ENCODE measurements around the gene RYR1. TPM values are rescaled to one million over a fixed set of nuclear protein-coding genes. Genes with fewer than 3 reads are reported as not detected.

RYR1 gene
- total and polyA plus RNA-seq, 10 of the 15 experiments (the other 5 are each of a cell fraction or from before 2014, with no cell fraction given): under 0.01 to 0.32 (median 0.07) TPM; not detected in 1

DNA sequence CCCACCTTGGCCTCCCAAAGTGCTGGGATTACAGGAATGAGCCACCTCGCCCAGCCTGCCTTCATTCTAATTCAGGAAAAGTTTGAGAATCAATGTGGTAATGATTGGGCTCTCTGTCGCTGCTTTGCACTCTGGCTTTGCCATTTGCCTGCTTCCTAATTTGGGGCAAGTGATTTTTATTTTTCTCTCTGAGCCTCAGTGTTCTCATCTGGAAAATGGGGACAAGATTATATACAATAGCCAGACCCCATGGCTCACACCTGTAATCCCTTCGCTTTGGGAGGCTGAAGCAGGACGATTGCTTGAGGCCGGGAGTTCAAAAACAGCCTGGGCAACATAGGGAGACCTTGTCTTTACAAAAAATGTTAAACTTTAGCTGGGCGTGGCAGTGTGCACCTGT lies 3.8 kb downstream of the RYR1 start:
- Histone ChIP-seq H3K27ac (ENCODE audit: control insufficient read depth, insufficient read depth) (no peak overlapping the region), H3K4me3 (no peak overlapping the region), H3K36me3 (ENCODE audit: control insufficient read depth in 2 of 2, insufficient read depth in 2 of 2, low read length in 1 of 2) (no peaks in the 10 kb centered on the region), H4K20me1 (ENCODE audit: control insufficient read depth, insufficient read depth) (no peaks in the 10 kb centered on the region), H3K4me2 (ENCODE audit: control insufficient read depth, insufficient read depth) (no peak overlapping the region), H3K4me1 (ENCODE audit: control insufficient read depth, insufficient read depth, low read length) (no peaks in the 10 kb centered on the region), H3K27me3 (replicated peaks in 1 of 2; ENCODE audit: control insufficient read depth in 2 of 2, insufficient read depth in 2 of 2, low read length in 1 of 2) (no peaks in the 10 kb centered on the region), H3K9ac (ENCODE audit: control insufficient read depth, insufficient read depth, low read length) (no peak overlapping the region), H2AFZ (ENCODE audit: control insufficient read depth, low read depth, low read length) (no peak overlapping the region), H3K79me2 (ENCODE audit: control insufficient read depth, insufficient read depth, low read length) (no peaks in the 10 kb centered on the region), H3K9me3 (replicated peaks; ENCODE audit: control insufficient read depth, insufficient read depth, low read length) (no peaks in the 10 kb centered on the region)
- FAIRE-seq (no peak), ATAC-seq (no peak), DNase-seq (ENCODE audit: low read depth, low spot score) (no peak)
- BruUV-seq (replicated peaks): no TSS peak
- CTCF ChIA-PET: interaction anchor here (0.7 to 2.2 kb wide), 2 partner anchors 34 to 163 kb away, joined by 4 to 6 read pairs; partner anchors contain the start of gene FAM98C
- 24% methylated on average over 6 of the region's 6 CpGs for WGBS (ENCODE audit: insufficient coverage, insufficient replicate concordance, low lambda C conversion rate, missing lambda C conversion rate)
- RAD21 ChIA-PET (ENCODE audit: unreplicated experiment): interaction anchor here (0.7 kb wide), 1 partner anchor 63 kb away, joined by 3 read pairs; no protein-coding TSS in a partner anchor
- TF ChIP-seq ZBED1 (IDR thresholded peaks at IDR 0.05; ENCODE audit: borderline replicate concordance) (no peak), JUNB (IDR thresholded peaks at IDR 0.05) (no peak), TCF7 (IDR thresholded peaks at IDR 0.05; ENCODE audit: borderline replicate concordance) (no peak), SIN3A (IDR thresholded peaks at IDR 0.05; ENCODE audit: low read depth, low read length) (no peak), STAT1 (conservative IDR thresholded peaks at IDR 0.05) (no peak)
- intact Hi-C loops (cut with micrococcal nuclease; ENCODE audit: unreplicated experiment): no loop called here
- in situ Hi-C loops (cut with MboI): no loop called here
- POLR2A ChIA-PET: no interaction called here
- SMC1A ChIA-PET (ENCODE audit: uncharacterized antibody, unreplicated experiment): no interaction called here

- no peak for ATAC-seq
- SMC1A ChIA-PET (ENCODE audit: uncharacterized antibody, unreplicated experiment): no interaction called here
- Histone ChIP-seq H3K27me3 (replicated peaks in 1 of 2; ENCODE audit: control insufficient read depth in 2 of 2, insufficient read depth in 2 of 2, low read length in 1 of 2) (no peaks in the 10 kb centered on the region), H3K9me3 (replicated peaks; ENCODE audit: control insufficient read depth, insufficient read depth, low read length) (no peaks in the 10 kb centered on the region), H2AFZ (ENCODE audit: control insufficient read depth, low read depth, low read length) (no peak overlapping the region), H3K79me2 (ENCODE audit: control insufficient read depth, insufficient read depth, low read length) (no peaks in the 10 kb centered on the region), H3K4me3 (no peak overlapping the region), H3K27ac (ENCODE audit: control insufficient read depth, insufficient read depth) (no peak overlapping the region), H3K4me1 (ENCODE audit: control insufficient read depth, insufficient read depth, low read length) (no peaks in the 10 kb centered on the region), H3K36me3 (ENCODE audit: control insufficient read depth in 2 of 2, insufficient read depth in 2 of 2, low read length in 1 of 2) (no peaks in the 10 kb centered on the region), H4K20me1 (ENCODE audit: control insufficient read depth, insufficient read depth) (no peaks in the 10 kb centered on the region), H3K4me2 (ENCODE audit: control insufficient read depth, insufficient read depth) (no peak overlapping the region), H3K9ac (ENCODE audit: control insufficient read depth, insufficient read depth, low read length) (no peak overlapping the region)
- no peak for DNase-seq (ENCODE audit: low read depth, low spot score)
- BruUV-seq (replicated peaks): no TSS peak
- FAIRE-seq: no peak
- CTCF ChIA-PET: interaction anchor here (0.7 to 2.2 kb wide), 2 partner anchors 35 to 162 kb away, joined by 4 to 6 read pairs; partner anchors contain the start of gene FAM98C
- intact Hi-C loops (cut with micrococcal nuclease; ENCODE audit: unreplicated experiment): no loop called here
- in situ Hi-C loops (cut with MboI): no loop called here
- POLR2A ChIA-PET: no interaction called here
- WGBS (ENCODE audit: insufficient coverage, insufficient replicate concordance, low lambda C conversion rate, missing lambda C conversion rate): 53% methylated on average over 2 of the region's 2 CpGs
- RAD21 ChIA-PET (ENCODE audit: unreplicated experiment): interaction anchor here (0.7 kb wide), 1 partner anchor 64 kb away, joined by 3 read pairs; no protein-coding TSS in a partner anchor
- TF ChIP-seq, protein P1, sequence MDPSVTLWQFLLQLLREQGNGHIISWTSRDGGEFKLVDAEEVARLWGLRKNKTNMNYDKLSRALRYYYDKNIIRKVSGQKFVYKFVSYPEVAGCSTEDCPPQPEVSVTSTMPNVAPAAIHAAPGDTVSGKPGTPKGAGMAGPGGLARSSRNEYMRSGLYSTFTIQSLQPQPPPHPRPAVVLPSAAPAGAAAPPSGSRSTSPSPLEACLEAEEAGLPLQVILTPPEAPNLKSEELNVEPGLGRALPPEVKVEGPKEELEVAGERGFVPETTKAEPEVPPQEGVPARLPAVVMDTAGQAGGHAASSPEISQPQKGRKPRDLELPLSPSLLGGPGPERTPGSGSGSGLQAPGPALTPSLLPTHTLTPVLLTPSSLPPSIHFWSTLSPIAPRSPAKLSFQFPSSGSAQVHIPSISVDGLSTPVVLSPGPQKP (IDR thresholded peaks at IDR 0.05; ENCODE audit: low read depth, low read length): no peak
- no peak for TF ChIP-seq YY1 (IDR thresholded peaks at IDR 0.05; ENCODE audit: low read depth, low read length)
- TF ChIP-seq TCF3 (IDR thresholded peaks at IDR 0.05; ENCODE audit: borderline replicate concordance, insufficient read depth, low read depth, low read length): no peak
- TF ChIP-seq MTA3 (IDR thresholded peaks at IDR 0.05; ENCODE audit: borderline replicate concordance, low read length): no peak
- TF ChIP-seq E2F8 (IDR thresholded peaks at IDR 0.05; ENCODE audit: low read depth, partially characterized antibody): no peak
- no peak for TF ChIP-seq RFX5 (IDR thresholded peaks at IDR 0.05; ENCODE audit: low read depth, low read length)
- no peak for TF ChIP-seq GABPA (IDR thresholded peaks at IDR 0.05; ENCODE audit: low read depth)
- no peak for TF ChIP-seq SREBF2 (IDR thresholded peaks at IDR 0.05; ENCODE audit: low read length)
- no peak for TF ChIP-seq YBX1 (IDR thresholded peaks at IDR 0.05)
- no peak for TF ChIP-seq SRF (IDR thresholded peaks at IDR 0.05; ENCODE audit: low read depth in 2 of 2, low read length in 2 of 2)
- no peak for TF ChIP-seq FOXK2 (IDR thresholded peaks at IDR 0.05)
Measured at GRCh38 chr19:38437917-38438316, 4.4 kb downstream of the RYR1 start.
